Mesodermal cell (in vitro differentiated cells): ENCODE data around the gene CCNG2.

Experiments
- H3K27ac ChIP-seq: 2 replicates; pipeline ENCODE4 v1.7.0; 2013; ENCODE audit warnings: mild to moderate bottlenecking, low read depth, low read length, moderate library complexity; ENCODE audit not compliant: severe bottlenecking
- H3K36me3 ChIP-seq: 2 replicates; pipeline ENCODE4 v1.7.1; 2013; ENCODE audit warnings: mild to moderate bottlenecking, low read length, moderate library complexity; ENCODE audit not compliant: control insufficient read depth, insufficient read depth
- H3K4me1 ChIP-seq: one replicate; pipeline ENCODE4 v1.7.1; 2013; ENCODE audit warnings: mild to moderate bottlenecking, low read length; ENCODE audit not compliant: insufficient read depth, control insufficient read depth, poor library complexity, severe bottlenecking
- H3K4me3 ChIP-seq: 2 replicates; pipeline ENCODE4 v1.7.0; 2013; ENCODE audit warnings: low read length, control low read depth, mild to moderate bottlenecking; ENCODE audit not compliant: insufficient read depth, poor library complexity, severe bottlenecking; ENCODE audit errors: extremely low read depth
- H3K9me3 ChIP-seq: 2 replicates; pipeline ENCODE4 v1.7.1; 2013; ENCODE audit warnings: mild to moderate bottlenecking, low read length, moderate library complexity; ENCODE audit not compliant: control insufficient read depth
- WGBS, 2 experiments: methylation state at CpG; one replicate each; pipeline ENCODE4 v1.1.5; 2013; ENCODE audit warnings: missing lambda C conversion rate in 2 of 2; ENCODE audit not compliant: insufficient coverage in 2 of 2; 5-methylcytosine and 5-hydroxymethylcytosine counted together

Gene CCNG2

GRCh38 chr4:77157859-77158486 lies 966 bp downstream of the CCNG2 start:
- peak overlapping the region; percentile 99 for H3K27ac ChIP-seq
- H3K9me3 ChIP-seq = no peaks in the 10 kb centered on the region
- H3K4me1 ChIP-seq = peaks cover 14% of the 10 kb centered on the region
- 0 to 1% methylated on average over 21 to 39 of the region's 53 CpGs for WGBS, 2 experiments
- H3K36me3 ChIP-seq = peaks cover 46% of the 10 kb centered on the region
- peak overlapping the region; percentile 95 for H3K4me3 ChIP-seq

GRCh38 chr4:77158487-77158861 lies 1.5 kb downstream of the CCNG2 start:
- Histone ChIP-seq H3K4me1 (peaks cover 14% of the 10 kb centered on the region), H3K36me3 (peaks cover 51% of the 10 kb centered on the region), H3K4me3 (peak overlapping the region; percentile 95), H3K27ac (peak overlapping the region; percentile 99), H3K9me3 (no peaks in the 10 kb centered on the region)
- WGBS, 2 experiments = 25 to 30% methylated on average over 6 of the region's 6 CpGs

GRCh38 chr4:77159806-77160205 lies 2.8 kb downstream of the CCNG2 start:
- WGBS, 2 experiments = 100% methylated on average over 1 of the region's 3 CpGs; no CpG with 5 or more reads in 1 of the 2 experiments
- Histone ChIP-seq H3K4me3 (no peak overlapping the region), H3K9me3 (no peaks in the 10 kb centered on the region), H3K4me1 (peaks cover 14% of the 10 kb centered on the region), H3K36me3 (peaks cover 64% of the 10 kb centered on the region), H3K27ac (no peak overlapping the region)

- 100% methylated on average over 1 of the region's 4 CpGs for WGBS, 2 experiments
- H3K27ac ChIP-seq = no peak overlapping the region
- no peaks in the 10 kb centered on the region for H3K9me3 ChIP-seq
- H3K4me1 ChIP-seq = peaks cover 4% of the 10 kb centered on the region
- H3K36me3 ChIP-seq = peaks cover 90% of the 10 kb centered on the region
- H3K4me3 ChIP-seq = no peak overlapping the region
Observed at GRCh38 chr4:77163641-77164040, 6.6 kb downstream of the CCNG2 start.

DNA sequence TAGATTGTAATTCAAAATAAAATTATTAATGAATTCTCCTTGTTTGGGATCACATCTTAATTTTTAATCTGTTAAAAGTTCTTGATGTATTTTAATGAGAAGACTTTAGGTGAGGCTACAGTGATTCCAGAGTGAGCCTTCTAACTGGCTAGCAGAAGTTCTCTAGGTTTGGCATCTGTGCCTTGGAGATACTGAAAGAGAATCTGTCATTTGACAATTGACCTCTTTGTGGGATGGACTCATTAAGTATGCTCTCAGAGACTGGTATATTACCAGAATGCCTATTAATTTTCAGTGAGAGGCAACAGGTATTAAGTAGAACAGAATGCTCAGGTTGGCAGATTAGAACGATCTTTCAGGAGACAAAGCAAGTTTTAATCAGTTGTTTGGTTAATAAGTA lies 10.2 kb downstream of the CCNG2 start:
- H3K9me3 ChIP-seq = no peaks in the 10 kb centered on the region
- H3K27ac ChIP-seq = no peak overlapping the region
- peaks cover 80% of the 10 kb centered on the region for H3K36me3 ChIP-seq
- no peaks in the 10 kb centered on the region for H3K4me1 ChIP-seq
- WGBS, 2 experiments = 100% methylated on average over 1 of the region's 1 CpG
- H3K4me3 ChIP-seq = no peak overlapping the region

GRCh38 chr4:77167866-77168265 lies 10.9 kb downstream of the CCNG2 start:
- H3K36me3 ChIP-seq = peaks cover 73% of the 10 kb centered on the region
- 80 to 100% methylated on average over 2 of the region's 3 CpGs for WGBS, 2 experiments
- H3K4me3 ChIP-seq = no peak overlapping the region
- H3K9me3 ChIP-seq = no peaks in the 10 kb centered on the region
- no peak overlapping the region for H3K27ac ChIP-seq
- H3K4me1 ChIP-seq = no peaks in the 10 kb centered on the region

DNA sequence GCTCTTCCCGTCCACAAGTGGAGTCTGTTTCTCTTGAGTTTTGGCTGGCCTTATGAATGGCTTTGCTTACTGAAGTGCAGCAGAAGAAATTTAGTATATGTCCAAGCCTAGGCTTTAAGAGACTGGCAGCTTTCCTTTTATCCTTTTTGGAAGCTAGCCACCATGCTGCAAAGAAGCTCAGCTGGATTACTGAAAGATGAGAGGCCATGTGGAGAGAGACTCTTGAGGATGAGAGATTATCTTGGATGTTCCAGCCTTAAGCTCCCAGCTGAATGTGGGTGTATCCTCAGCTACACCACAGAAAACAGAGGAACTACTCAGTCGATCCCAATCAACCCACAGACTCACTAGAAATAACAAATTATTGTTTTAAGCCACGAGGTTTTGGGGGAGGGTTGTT lies 12.5 kb downstream of the CCNG2 start:
- 100% methylated on average over 1 of the region's 3 CpGs; no CpG with 5 or more reads in 1 of the 2 experiments for WGBS, 2 experiments
- Histone ChIP-seq H3K27ac (peak overlapping the region; percentile 1), H3K4me1 (no peaks in the 10 kb centered on the region), H3K36me3 (peaks cover 57% of the 10 kb centered on the region), H3K4me3 (no peak overlapping the region), H3K9me3 (no peaks in the 10 kb centered on the region)

DNA sequence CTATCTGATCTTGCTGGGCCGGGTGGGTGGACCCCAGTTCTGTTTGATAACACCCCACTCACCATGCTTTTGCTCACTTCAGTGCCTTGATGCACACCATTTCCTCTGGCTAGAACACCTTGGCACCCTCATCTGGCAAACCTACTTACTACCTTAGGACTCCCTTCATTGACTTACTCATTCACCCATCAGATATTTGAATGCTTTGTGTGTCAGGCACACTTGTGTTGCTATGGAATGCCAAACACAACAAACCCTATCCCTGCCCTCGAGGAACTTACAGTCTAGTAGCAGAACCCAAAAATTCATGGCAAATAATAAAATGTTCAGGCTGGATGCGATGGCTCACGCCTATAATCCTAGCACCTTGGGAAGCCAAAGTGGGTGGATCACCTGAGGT lies 13.9 kb downstream of the CCNG2 start:
- Histone ChIP-seq H3K4me3 (no peak overlapping the region), H3K27ac (no peak overlapping the region), H3K36me3 (peaks cover 44% of the 10 kb centered on the region), H3K4me1 (no peaks in the 10 kb centered on the region), H3K9me3 (no peaks in the 10 kb centered on the region)
- 90% methylated on average over 1 of the region's 4 CpGs for WGBS, 2 experiments

GRCh38 chr4:77172336-77172735 lies 15.3 kb downstream of the CCNG2 start:
- Histone ChIP-seq H3K4me3 (no peak overlapping the region), H3K27ac (no peak overlapping the region), H3K9me3 (no peaks in the 10 kb centered on the region), H3K36me3 (peaks cover 37% of the 10 kb centered on the region), H3K4me1 (no peaks in the 10 kb centered on the region)
- WGBS, 2 experiments = 88 to 100% methylated on average over 1 to 2 of the region's 3 CpGs

GRCh38 chr4:77174426-77174825 lies 17.4 kb downstream of the CCNG2 start:
- Histone ChIP-seq H3K27ac (no peak overlapping the region), H3K4me1 (no peaks in the 10 kb centered on the region), H3K4me3 (no peak overlapping the region), H3K36me3 (peaks cover 16% of the 10 kb centered on the region), H3K9me3 (no peaks in the 10 kb centered on the region)
- 81 to 93% methylated on average over 2 to 3 of the region's 3 CpGs for WGBS, 2 experiments

DNA sequence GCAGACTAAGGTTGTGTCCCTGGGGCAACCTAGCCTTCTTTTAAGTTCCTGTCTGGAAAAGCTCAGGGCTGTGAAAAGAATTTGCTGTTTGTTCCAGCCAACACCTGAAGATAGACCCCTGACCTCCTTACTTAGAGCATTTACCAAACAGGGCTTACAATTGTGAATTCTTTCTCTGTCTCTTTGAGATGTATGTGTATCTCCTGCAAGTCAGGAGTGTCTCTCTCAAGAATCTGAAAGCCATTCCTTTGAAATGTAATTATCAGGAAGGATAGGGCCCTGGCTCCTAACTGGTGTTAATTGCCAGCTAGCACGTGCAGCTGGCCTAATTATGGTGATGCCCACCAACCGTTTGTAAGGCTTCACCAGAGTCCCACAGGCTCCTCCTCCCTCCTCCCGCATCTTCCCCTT lies 18.2 kb downstream of the CCNG2 start:
- no peaks in the 10 kb centered on the region for H3K9me3 ChIP-seq
- H3K4me1 ChIP-seq = no peaks in the 10 kb centered on the region
- no peak overlapping the region for H3K4me3 ChIP-seq
- H3K36me3 ChIP-seq = peaks cover 9% of the 10 kb centered on the region
- WGBS, 2 experiments = 3 to 4% methylated on average over 3 of the region's 3 CpGs
- no peak overlapping the region for H3K27ac ChIP-seq
